GM19468 (cell line): ENCODE data around the gene TMEM51.
"Not testable (repeated sequence)": the region's sequence is repeated elsewhere in the genome, so short reads cannot be mapped to it uniquely, and the experiment has no call there.

Experiments used
- ATAC-seq: cut with Tn5 transposase; IDR thresholded peaks from one replicate; pipeline ENCODE4 v1.9.1; 2021; ENCODE audit warnings: mild to moderate bottlenecking, moderate library complexity, moderate number of reproducible peaks; ENCODE audit not compliant: unreplicated experiment; ENCODE audit errors: extremely low read depth

The TMEM51 gene

GRCh38 chr1:15125101-15125745 lies 28.3 kb upstream of the TMEM51 start:
- no peak for ATAC-seq

GRCh38 chr1:15128077-15128476 lies 25.5 kb upstream of the TMEM51 start:
- no peak for ATAC-seq

DNA sequence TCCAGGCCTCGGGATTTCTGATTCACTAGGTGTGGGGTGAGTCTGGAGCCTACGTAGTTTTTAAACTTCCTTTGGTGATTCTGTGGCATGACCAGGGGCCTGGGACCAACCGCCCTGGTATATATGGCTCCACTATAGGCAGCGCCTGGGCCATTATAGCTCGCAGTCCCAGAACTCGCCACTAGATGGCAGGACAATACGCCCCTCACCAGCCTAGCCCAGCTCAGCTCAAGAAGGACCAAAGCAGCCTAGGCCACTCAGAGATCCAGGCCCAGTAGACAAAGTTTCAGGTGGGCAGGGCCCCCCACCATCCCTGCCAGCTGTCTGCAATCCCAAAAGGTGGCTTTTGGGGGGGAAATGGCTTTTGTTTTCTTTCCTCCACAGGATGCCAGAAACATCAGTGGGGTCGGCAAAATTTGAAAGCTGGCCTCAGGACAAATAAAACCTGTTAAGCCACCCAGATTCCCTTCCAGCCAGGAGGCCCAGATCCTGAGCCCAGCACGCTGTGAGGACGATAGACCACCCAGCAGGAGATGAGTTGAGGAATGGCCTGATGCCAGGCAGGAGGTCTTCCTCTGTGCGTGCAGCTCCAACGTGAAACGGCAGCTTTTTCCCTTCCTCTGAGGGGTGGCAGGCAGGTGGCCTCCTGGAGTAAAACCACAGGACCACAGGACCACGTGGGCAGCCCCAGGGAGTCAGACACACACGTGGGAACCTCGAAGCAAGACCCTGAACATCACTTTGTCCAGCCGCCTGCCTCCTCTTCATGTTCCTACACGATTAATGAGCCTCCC lies 24.8 kb upstream of the TMEM51 start:
- no peak for ATAC-seq

DNA sequence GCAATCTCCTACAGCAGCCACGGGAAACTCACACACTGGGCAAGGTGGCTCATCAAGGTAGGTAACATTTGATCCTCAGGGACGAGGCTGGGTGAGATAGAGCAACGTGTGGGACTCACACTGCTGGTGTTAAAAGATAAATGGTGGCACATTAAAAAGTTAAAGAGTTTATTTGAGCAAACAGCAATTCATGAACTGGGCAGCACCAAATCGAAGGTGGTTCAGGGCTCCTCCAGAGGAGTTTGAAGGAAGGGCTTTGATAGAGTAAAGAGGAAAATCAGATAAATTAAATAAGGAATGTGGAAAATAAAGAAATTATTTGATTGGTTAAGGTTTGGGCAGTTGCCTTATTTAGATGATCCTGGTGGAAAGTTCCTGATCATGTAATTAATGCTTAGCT lies 23.6 kb upstream of the TMEM51 start:
- ATAC-seq, result no peak

- no peak for ATAC-seq
Measured at GRCh38 chr1:15130607-15131006, 22.9 kb upstream of the TMEM51 start.

- no peak for ATAC-seq
Measured at GRCh38 chr1:15132965-15133364, 20.6 kb upstream of the TMEM51 start.

DNA sequence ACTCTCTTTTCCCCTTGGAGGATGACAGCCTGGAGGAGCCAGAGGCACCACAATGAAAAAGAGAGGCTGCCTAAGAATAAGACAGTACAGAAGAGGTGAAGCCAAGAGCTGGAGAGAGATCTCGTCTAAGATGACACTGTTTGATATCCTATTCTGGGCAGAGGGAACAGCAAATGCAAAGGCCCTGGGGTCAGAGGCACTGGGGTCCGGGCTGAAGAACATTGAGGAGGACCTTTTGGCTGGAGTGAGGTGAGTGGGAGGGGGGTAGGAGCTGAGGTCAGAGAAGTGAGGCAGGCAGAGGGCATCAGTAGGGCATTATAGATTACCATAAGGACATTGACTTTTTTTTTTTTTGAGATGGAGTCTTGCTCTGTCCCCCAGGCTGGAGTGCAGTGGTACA lies 19.3 kb upstream of the TMEM51 start:
- ATAC-seq, result no peak

- ATAC-seq, result not testable (repeated sequence)
Measured at GRCh38 chr1:15135604-15136003, 17.9 kb upstream of the TMEM51 start.

DNA sequence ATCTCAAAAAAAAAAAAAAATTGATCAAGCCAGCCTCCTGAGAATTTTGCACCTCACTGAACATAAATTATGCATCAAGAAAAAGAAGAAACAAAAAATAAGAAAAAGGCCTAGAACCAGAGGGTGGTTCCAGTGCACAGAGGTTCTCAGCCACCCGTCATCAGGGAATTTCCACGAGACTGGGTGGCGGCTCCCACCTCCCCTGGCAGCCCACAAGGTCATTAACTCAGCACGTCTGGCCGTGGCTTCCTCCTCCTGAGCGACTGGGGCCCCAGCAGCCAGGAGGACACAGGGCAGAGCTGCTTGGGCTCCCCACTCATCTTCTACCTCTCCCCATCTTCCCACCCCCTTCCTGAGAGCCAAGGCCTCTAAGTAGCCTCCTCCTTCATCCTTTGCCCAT lies 15.7 kb upstream of the TMEM51 start:
- ATAC-seq, result no peak

DNA sequence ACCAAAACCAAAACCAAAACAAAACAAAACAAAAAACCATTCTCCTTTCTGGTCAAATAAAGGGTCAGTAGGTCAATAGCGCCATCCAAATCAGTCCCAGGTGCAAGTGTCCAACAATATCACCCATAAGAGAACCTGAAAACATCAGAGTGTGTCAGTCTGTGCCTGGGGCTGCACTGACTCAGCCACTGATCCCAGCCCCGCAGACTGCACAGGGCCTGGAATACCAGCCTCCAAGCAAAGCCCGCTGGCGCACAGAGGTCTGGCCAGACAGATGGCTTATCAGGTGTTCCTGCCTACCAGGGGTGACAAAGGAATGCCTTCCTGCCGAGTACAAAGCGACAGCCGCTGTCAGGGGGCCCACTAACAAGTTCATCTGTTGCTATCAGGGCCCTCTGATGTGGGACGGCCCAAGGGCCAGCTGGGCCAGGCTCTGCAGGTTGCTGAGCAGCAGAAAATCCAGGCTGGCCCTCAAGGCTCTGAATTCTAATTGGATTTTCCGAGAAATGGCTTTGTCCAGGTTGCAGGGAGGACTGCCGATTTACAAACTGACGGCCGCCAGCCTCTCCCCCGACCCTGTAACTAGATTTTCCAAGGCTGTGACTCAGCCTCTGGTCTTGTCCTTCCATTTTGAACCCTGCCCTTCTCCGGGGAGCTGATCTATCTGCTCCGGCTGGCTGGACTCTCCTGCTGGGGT lies 13.7 kb upstream of the TMEM51 start:
- ATAC-seq, result no peak

GRCh38 chr1:15141935-15142539 lies 11.5 kb upstream of the TMEM51 start:
- no peak for ATAC-seq

DNA sequence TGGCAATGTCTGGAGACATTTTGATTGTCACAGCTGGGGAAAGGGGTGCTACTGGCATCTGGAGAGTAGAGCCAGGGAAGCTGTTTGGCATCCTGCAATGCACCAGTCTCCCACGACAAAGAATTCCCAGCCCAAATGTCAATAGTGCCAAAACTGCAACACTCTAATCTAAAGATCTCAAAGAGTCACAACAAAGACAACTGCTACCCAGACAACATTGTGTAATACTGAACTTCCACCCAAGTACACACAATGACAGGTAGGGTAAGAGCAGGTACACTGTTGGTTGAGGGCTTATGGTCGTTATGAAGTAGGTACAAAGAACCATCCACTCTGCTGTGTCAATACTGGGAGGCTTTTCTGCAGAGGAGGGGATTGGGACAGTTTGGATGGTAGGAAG lies 8.2 kb upstream of the TMEM51 start:
- ATAC-seq, result no peak

GRCh38 chr1:15146142-15146680 lies 7.3 kb upstream of the TMEM51 start:
- no peak for ATAC-seq

DNA sequence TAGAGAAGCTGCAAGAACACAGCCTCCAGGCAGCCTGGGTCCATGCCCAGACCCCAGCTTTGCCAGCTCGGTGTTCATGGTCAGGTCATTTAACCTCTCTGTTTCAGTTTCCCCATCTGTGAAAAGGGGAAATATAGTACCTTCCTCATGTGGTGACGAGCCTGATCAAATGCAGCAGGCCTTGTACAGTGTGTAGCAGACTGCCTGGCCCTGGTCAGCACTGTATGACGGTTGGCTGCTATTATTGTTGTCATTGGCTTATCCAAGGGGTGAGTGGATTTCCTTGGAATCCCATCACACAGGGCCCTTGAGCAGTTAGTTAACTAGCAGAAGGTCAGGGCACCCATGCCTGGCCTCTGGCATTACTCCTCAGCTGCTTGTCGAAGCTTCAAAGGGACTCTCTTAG lies 6.6 kb upstream of the TMEM51 start:
- ATAC-seq, result no peak

DNA sequence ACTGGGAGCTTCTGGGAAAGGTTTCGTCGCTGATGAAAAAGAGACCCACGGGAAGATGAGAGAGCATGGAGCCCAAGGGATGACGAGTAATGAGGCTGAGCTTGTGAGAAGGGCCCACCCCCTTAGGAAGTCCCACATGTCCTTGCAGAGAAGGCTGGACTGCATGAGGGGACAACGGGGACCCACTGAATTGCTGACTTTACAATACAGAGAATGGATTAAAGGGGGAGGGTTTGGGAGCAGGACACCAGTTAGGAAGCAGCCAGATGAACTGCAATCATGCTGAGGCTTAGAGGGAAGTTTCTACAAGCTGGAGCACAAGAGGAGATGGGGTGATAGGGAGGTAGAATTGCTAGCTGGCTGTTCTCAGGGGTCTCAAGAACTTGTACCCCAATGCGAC lies 5.5 kb upstream of the TMEM51 start:
- no peak for ATAC-seq

DNA sequence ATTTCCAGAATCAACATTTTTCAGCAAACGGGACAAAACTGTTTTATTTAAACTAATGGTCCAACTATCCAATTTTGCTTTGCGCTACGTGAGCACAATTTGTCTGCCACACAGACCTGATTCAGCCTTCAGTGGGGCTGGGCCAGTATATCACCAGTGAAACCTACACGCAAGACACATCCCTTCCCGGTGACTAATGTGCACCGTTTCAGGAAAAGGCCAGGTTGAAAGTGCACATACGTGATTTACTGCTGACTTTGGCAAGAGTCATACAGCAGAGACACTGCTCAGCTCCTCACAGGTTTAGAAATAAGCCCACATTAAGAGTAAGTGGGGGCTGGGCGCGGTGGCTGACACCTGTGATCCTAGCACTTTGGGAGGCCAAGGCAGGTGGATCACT lies 5.1 kb upstream of the TMEM51 start:
- ATAC-seq, result no peak

GRCh38 chr1:15148941-15149340 lies 4.6 kb upstream of the TMEM51 start:
- ATAC-seq, result no peak

GRCh38 chr1:15150376-15150775 lies 3.2 kb upstream of the TMEM51 start:
- ATAC-seq, result no peak

DNA sequence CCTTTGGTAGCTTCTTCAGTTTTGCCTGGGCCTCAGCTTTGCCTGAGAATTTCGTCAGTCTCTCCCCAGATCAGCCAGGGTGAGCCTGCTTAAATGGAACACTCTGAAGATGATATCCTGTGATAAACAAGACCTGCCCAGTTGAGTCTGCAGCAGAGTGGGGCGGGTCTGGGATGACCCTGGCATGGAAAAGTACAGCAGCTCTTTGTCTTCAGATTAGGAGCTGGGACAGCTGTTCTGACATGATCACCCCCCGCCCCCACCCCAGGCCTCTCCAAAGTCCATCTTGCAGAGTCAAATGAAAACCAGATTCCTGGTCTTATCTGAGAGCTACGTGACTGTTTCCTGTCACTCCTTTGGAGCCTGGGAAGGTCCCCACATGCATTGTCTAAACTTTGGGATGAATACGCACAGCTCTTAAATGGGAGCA lies 2.2 kb upstream of the TMEM51 start:
- no peak for ATAC-seq

DNA sequence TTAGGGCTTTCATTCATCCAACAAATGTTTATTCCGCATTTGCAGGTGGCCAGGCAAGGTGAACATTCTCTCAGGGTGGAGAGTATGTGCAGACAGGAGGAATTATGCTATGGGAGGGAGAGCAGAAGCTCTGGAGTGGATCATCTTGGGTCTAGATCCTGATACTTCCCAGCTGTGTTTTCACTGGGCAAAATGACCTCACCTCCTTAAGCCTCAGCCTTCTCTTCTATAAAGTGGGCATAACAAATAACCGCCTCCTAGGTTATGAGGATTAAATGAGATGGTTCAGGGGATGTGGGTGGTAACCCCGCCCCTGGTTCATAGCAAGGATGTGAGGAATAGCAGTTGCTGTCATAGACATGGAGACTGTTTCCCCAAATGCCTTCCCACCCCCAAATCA lies 1.7 kb upstream of the TMEM51 start:
- no peak for ATAC-seq
